Left hindlimb (tissue), 1 donor: Measurements from ENCODE around the gene UPK3B.
"Not testable (repeated sequence)": the region's sequence is repeated elsewhere in the genome, so short reads cannot be mapped to it uniquely, and the experiment has no call there.

Experiments used
- DNase-seq: peaks from one replicate; pipeline ENCODE4 v3.0.0-alpha.2; 2018

UPK3B gene

GRCh38 chr7:76495717-76496116, 14.6 kb upstream of the UPK3B start:
- not testable (repeated sequence) for DNase-seq

GRCh38 chr7:76497918-76498582, 12.3 kb upstream of the UPK3B start:
- not testable (repeated sequence) for DNase-seq

DNA sequence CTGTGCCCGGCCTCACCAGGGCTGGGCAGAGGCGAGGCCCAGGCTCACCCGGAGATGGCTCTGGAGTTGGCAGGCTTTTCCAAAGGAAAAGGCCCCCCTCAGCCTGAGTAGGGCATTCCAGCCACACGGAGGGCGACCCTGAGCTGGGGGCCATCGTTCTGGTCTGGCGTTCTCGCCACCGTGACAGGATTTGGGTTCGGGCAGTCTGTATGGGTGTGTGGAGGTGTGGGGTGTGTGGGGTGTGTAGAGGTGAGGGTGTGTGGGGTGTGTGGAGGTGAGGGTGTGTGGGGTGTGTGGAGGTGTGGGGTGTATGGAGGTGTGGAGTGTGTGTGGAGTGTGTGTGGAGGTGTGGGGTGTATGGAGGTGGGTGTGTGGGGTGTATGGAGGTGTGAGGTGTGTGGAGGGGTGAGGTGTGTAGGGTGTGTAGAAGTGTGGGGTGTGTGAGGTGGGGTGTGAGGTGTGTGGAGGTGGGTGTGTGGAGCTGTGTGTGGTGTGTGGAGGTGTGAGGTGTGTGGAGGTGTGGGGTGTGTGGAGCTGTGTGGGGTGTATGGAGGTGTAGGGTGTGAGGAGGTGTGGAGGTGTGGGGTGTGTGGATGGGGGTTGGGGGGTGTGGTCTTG, 11.7 kb upstream of the UPK3B start:
- DNase-seq: not testable (repeated sequence)

GRCh38 chr7:76499201-76499923, 11.0 kb upstream of the UPK3B start:
- not testable (repeated sequence) for DNase-seq

DNA sequence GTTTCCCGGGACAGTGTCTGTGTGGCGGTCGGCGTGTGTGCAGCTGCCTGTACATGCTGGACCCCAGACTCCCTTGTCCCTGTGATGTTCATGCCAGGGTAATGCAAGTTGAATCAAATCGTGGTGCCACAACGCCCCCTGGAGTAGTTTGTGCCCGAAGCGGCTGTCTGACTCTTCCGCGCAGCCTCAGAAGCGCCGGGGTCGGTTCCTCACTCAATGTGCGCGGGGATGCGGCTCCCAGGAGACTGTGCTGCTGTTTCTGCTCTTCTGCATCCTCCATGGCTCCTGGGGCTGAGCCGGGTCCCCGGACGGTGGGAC, 10.5 kb upstream of the UPK3B start:
- not testable (repeated sequence) for DNase-seq

DNA sequence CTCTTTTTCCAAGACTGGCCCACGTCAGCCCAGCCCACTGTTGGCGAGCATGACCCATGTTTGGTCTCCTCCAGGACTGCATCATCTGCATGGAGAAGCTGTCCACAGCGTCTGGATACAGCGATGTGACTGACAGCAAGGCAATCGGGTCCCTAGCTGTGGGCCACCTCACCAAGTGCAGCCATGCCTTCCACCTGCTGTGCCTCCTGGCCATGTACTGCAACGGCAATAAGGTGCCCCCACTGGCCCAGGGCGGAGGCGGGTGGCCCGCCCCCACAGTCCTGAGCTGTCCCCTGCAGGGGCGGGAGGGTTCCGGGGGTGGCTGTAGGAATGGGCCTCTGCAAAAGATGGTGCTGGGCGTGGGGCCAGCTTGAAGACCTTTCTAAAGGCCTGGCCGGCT, 8.1 kb upstream of the UPK3B start:
- peak; percentile 17 for DNase-seq

- DNase-seq: not testable (repeated sequence)
Observed at GRCh38 chr7:76502836-76503235, 7.5 kb upstream of the UPK3B start.

- not testable (repeated sequence) for DNase-seq
Observed at GRCh38 chr7:76503244-76503643, 7.1 kb upstream of the UPK3B start.

GRCh38 chr7:76504351-76505167, 5.8 kb upstream of the UPK3B start:
- DNase-seq: peak; percentile 27

GRCh38 chr7:76505168-76506080, 4.9 kb upstream of the UPK3B start:
- DNase-seq: peak; percentile 25

- DNase-seq: no peak
Observed at GRCh38 chr7:76506081-76506440, 4.3 kb upstream of the UPK3B start.

- not testable (repeated sequence) for DNase-seq
Observed at GRCh38 chr7:76506643-76507042, 3.7 kb upstream of the UPK3B start.

DNA sequence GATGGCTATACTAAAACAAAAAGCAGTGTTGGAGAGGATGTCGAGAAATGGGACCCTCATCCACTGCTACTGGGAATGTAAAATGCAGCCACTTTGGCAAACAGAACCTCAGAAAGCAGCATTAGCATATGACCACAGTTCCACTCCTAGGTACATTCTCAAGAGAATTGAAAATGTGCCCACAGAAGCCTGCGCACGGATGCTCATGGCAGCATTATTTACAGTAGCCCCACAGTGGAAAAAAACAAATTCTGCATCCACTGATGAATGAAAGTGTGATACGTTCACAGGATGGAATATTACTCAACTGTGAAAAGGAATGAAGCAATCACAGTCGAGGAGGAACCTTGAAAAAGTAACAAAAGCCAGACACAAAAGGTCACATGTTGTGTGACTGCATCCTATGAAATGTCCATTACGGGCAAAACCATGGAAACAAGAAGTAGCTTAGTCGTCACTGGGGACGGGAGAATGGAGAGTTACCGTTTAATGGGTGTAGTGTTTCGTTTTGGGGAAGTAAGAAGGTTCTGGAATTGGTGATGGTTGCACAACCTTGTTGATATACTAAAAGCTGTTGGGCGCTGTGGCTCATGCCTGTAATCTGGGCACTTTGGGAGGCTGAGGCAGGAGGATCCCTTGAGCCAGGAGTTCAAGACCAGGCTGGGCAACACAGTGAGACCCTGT, 2.5 kb upstream of the UPK3B start:
- DNase-seq: no peak

DNA sequence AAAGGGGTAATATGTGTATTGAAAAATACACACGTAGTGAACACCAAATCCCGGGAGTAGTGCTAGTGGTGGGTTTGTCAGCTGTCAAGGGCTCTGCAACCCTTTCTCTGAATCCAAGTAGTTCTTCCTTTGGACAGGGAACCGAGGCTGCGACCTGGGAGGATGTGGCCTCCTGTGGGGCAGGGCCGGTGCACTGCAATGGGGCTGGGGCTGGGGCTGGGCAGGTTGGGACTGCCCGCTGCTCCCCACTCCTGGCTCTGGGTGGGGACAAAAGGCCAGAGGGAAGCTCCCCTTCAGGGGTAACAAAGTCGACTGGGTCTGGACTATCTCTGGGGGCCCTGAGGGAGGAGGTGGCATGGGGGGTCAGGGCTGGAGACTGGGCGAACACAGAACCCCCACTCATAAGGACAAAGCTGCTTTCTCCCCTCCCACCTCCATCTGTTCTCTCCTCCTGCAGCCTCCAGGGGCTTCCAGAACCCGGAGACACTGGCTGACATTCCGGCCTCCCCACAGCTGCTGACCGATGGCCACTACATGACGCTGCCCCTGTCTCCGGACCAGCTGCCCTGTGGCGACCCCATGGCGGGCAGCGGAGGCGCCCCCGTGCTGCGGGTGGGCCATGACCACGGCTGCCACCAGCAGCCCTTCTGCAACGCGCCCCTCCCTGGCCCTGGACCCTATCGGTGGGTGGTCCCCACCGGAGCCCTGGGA, 1.0 kb downstream of the UPK3B start:
- not testable (repeated sequence) for DNase-seq

- not testable (repeated sequence) for DNase-seq
Observed at GRCh38 chr7:76511911-76512885, 1.8 kb downstream of the UPK3B start.

GRCh38 chr7:76512941-76513816, 2.8 kb downstream of the UPK3B start:
- peak; percentile 31 for DNase-seq

- no peak for DNase-seq
Observed at GRCh38 chr7:76513817-76514799, 3.8 kb downstream of the UPK3B start.
